ENCODE data around the gene FKBP14. TPM values are rescaled to one million over a fixed set of nuclear protein-coding genes. Genes with fewer than 3 reads are reported as not detected.

Gene FKBP14
- total and polyA plus RNA-seq, 11 donors, result 2.5 to 19.0 (median 13.2) TPM

- no peak overlapping the region for H3K4me3 ChIP-seq
- no peaks in the 10 kb centered on the region for H3K36me3 ChIP-seq
- TF ChIP-seq CTCF (IDR thresholded peaks at IDR 0.05) (no peak), POLR2A (IDR thresholded peaks at IDR 0.05) (no peak)
- ATAC-seq, result no peak
- 88 to 94% (median 90%) methylated on average over 8 of the region's 8 CpGs for WGBS, 4 donors
- H3K4me1 ChIP-seq, result peaks cover 0 to 12% (median 2%) of the 10 kb centered on the region in 12 donors
- intact Hi-C loops (cut with DNase I), result no loop called here
- H3K27me3 ChIP-seq, result no peaks in the 10 kb centered on the region
- no peak for DNase-seq
- H3K27ac ChIP-seq, result no peak overlapping the region
- no peaks in the 10 kb centered on the region for H3K9me3 ChIP-seq
Observed at GRCh38 chr7:29977886-29978651, 48.4 kb downstream of the FKBP14 start.

- H3K9me3 ChIP-seq, result no peaks in the 10 kb centered on the region
- ATAC-seq (peak in 1 of 4 donors; percentile 39), DNase-seq (no peak)
- 74 to 79% (median 76%) methylated on average over 6 of the region's 6 CpGs for WGBS, 4 donors
- H3K36me3 ChIP-seq, result no peaks in the 10 kb centered on the region
- intact Hi-C loops (cut with DNase I), result no loop called here
- no peak for TF ChIP-seq POLR2A (IDR thresholded peaks at IDR 0.05)
- TF ChIP-seq CTCF (IDR thresholded peaks at IDR 0.05), result no peak
- no peak overlapping the region for H3K4me3 ChIP-seq
- no peaks in the 10 kb centered on the region for H3K27me3 ChIP-seq
- H3K27ac ChIP-seq, result peak overlapping the region in 3 of 12 donors; percentile 12 to 26 (median 13)
- peaks cover 0 to 14% (median 2%) of the 10 kb centered on the region in 12 donors for H3K4me1 ChIP-seq
Observed at GRCh38 chr7:29976673-29977415, 49.7 kb downstream of the FKBP14 start.

GRCh38 chr7:29976266-29976665, 50.2 kb downstream of the FKBP14 start:
- no peaks in the 10 kb centered on the region for H3K9me3 ChIP-seq
- ATAC-seq, result peak in 1 of 4 donors; percentile 33
- H3K27ac ChIP-seq, result peak overlapping the region in 3 of 12 donors; percentile 12 to 38 (median 13)
- DNase-seq, result no peak
- no peak for TF ChIP-seq POLR2A (IDR thresholded peaks at IDR 0.05)
- TF ChIP-seq CTCF (IDR thresholded peaks at IDR 0.05), result no peak
- H3K27me3 ChIP-seq, result no peaks in the 10 kb centered on the region
- peak overlapping the region in 1 of 12 donors; percentile 13 for H3K4me3 ChIP-seq
- peaks cover 0 to 16% (median 2%) of the 10 kb centered on the region in 12 donors for H3K4me1 ChIP-seq
- 77 to 86% (median 79%) methylated on average over 4 of the region's 4 CpGs for WGBS, 4 donors
- no peaks in the 10 kb centered on the region for H3K36me3 ChIP-seq
- intact Hi-C loops (cut with DNase I), result no loop called here

GRCh38 chr7:29975561-29975960, 50.9 kb downstream of the FKBP14 start:
- H3K27me3 ChIP-seq, result no peaks in the 10 kb centered on the region
- peaks cover 0 to 16% (median 2%) of the 10 kb centered on the region in 12 donors for H3K4me1 ChIP-seq
- intact Hi-C loops (cut with DNase I), result no loop called here
- ATAC-seq, result no peak
- no peaks in the 10 kb centered on the region for H3K9me3 ChIP-seq
- WGBS, 4 donors, result 84 to 97% (median 95%) methylated on average over 1 of the region's 1 CpG
- H3K36me3 ChIP-seq, result no peaks in the 10 kb centered on the region
- no peak overlapping the region for H3K4me3 ChIP-seq
- TF ChIP-seq POLR2A (IDR thresholded peaks at IDR 0.05) (no peak), CTCF (IDR thresholded peaks at IDR 0.05) (no peak)
- DNase-seq, result no peak
- H3K27ac ChIP-seq, result peak overlapping the region in 1 of 12 donors; percentile 38
